H9 (cell line): Measurements from ENCODE around the gene P2RY8. TPM values are rescaled to one million over a fixed set of nuclear protein-coding genes. Genes with fewer than 3 reads are reported as not detected.
"Not testable (repeated sequence)": the region's sequence is repeated elsewhere in the genome, so short reads cannot be mapped to it uniquely, and the experiment has no call there.

Source experiments
- DNase-seq: peaks from one replicate; pipeline ENCODE4 v3.0.0-alpha.2; 2017
- H2AFZ ChIP-seq: one replicate; pipeline ENCODE4 v1.6.1; 2013; ENCODE audit warnings: mild to moderate bottlenecking, low read length, control low read depth, moderate library complexity
- H2AK5ac ChIP-seq: 2 replicates; pipeline ENCODE4 v1.6.1; 2013; ENCODE audit warnings: low read length, control low read depth, mixed read lengths; ENCODE audit not compliant: insufficient read length
- H2BK120ac ChIP-seq: one replicate; pipeline ENCODE4 v1.6.1; 2013; ENCODE audit warnings: low read depth, mild to moderate bottlenecking, low read length, control low read depth, inconsistent platforms; ENCODE audit not compliant: poor library complexity, severe bottlenecking
- H2BK12ac ChIP-seq: 2 replicates; pipeline ENCODE4 v1.6.1; 2013; ENCODE audit warnings: low read length, control low read depth, mixed read lengths, low read depth; ENCODE audit not compliant: insufficient read length
- H2BK15ac ChIP-seq: 2 replicates; pipeline ENCODE4 v1.6.1; 2013; ENCODE audit warnings: low read depth, low read length, control low read depth
- H2BK20ac ChIP-seq: one replicate; pipeline ENCODE4 v1.6.1; 2013; ENCODE audit warnings: low read depth, mild to moderate bottlenecking, low read length, control low read depth, inconsistent platforms; ENCODE audit not compliant: poor library complexity, severe bottlenecking
- H2BK5ac ChIP-seq: 2 replicates; pipeline ENCODE4 v1.6.1; 2013; ENCODE audit warnings: low read length, control low read depth, mixed read lengths; ENCODE audit not compliant: insufficient read length
- H3K14ac ChIP-seq: 2 replicates; pipeline ENCODE4 v1.6.1; 2013; ENCODE audit warnings: low read length, control low read depth; ENCODE audit not compliant: insufficient read depth
- H3K18ac ChIP-seq: 2 replicates; pipeline ENCODE4 v1.6.1; 2013; ENCODE audit warnings: low read depth, mild to moderate bottlenecking, mixed read lengths, low read length, control low read depth; ENCODE audit not compliant: insufficient read length
- H3K23ac ChIP-seq: 2 replicates; pipeline ENCODE4 v1.6.1; 2013; ENCODE audit warnings: low read length, control low read depth, mixed read lengths, low read depth; ENCODE audit not compliant: insufficient read length
- H3K23me2 ChIP-seq: 2 replicates; pipeline ENCODE4 v1.6.1; 2013; ENCODE audit warnings: low read depth, mild to moderate bottlenecking, mixed read lengths, low read length, control low read depth; ENCODE audit not compliant: insufficient read length, poor library complexity, severe bottlenecking
- H3K27ac ChIP-seq: 2 replicates; pipeline ENCODE4 v1.5.1; 2013; ENCODE audit warnings: low read length, control low read depth, mixed read lengths, low read depth; ENCODE audit not compliant: insufficient read length
- H3K27me3 ChIP-seq: 2 replicates; pipeline ENCODE4 v1.6.1; 2013; ENCODE audit warnings: low read length, control low read depth, inconsistent platforms; ENCODE audit not compliant: insufficient read depth
- H3K4ac ChIP-seq: 2 replicates; pipeline ENCODE4 v1.6.1; 2013; ENCODE audit warnings: low read depth, mild to moderate bottlenecking, control low read depth, inconsistent platforms, low read length, moderate library complexity
- H3K4me1 ChIP-seq: 2 replicates; pipeline ENCODE4 v1.6.1; 2013; ENCODE audit warnings: low read length, control low read depth, inconsistent platforms; ENCODE audit not compliant: insufficient read depth
- H3K4me2 ChIP-seq: 2 replicates; pipeline ENCODE4 v1.6.1; 2013; ENCODE audit warnings: low read length, control low read depth, mixed read lengths; ENCODE audit not compliant: insufficient read length, insufficient read depth
- H3K56ac ChIP-seq: 2 replicates; pipeline ENCODE4 v1.6.1; 2013; ENCODE audit warnings: low read depth, mild to moderate bottlenecking, mixed read lengths, low read length, control low read depth; ENCODE audit not compliant: insufficient read length
- H3K79me1 ChIP-seq: 2 replicates; pipeline ENCODE4 v1.6.1; 2013; ENCODE audit warnings: low read depth, mild to moderate bottlenecking, moderate library complexity, low read length, control low read depth, inconsistent platforms; ENCODE audit not compliant: insufficient read depth, poor library complexity, severe bottlenecking
- H3K79me2 ChIP-seq: 2 replicates; pipeline ENCODE4 v1.6.1; 2013; ENCODE audit warnings: low read length, control low read depth, inconsistent platforms; ENCODE audit not compliant: insufficient read depth
- H3K9ac ChIP-seq: 2 replicates; pipeline ENCODE4 v1.6.1; 2013; ENCODE audit warnings: low read length, control low read depth, mixed read lengths; ENCODE audit not compliant: insufficient read length; ENCODE audit errors: extremely low read depth
- H3K9me3 ChIP-seq: one replicate; pipeline ENCODE4 v1.6.1; 2013; ENCODE audit warnings: low read depth, low read length, inconsistent platforms; ENCODE audit not compliant: control insufficient read depth
- H3T11ph ChIP-seq: one replicate; pipeline ENCODE4 v1.6.1; 2013; ENCODE audit warnings: mild to moderate bottlenecking, low read length, control low read depth, inconsistent platforms
- H4K20me1 ChIP-seq: one replicate; pipeline ENCODE4 v1.6.1; 2013; ENCODE audit not compliant: control insufficient read depth, insufficient read length, insufficient read depth
- H4K5ac ChIP-seq: 2 replicates; pipeline ENCODE4 v1.6.1; 2013; ENCODE audit warnings: low read depth, mild to moderate bottlenecking, mixed read lengths, low read length, control low read depth; ENCODE audit not compliant: insufficient read length
- H4K8ac ChIP-seq: replicated peaks from 2 replicates; pipeline ENCODE4 v1.6.1; 2013; ENCODE audit warnings: low read length, control low read depth, mixed read lengths, low read depth; ENCODE audit not compliant: insufficient read length
- H4K91ac ChIP-seq: 2 replicates; pipeline ENCODE4 v1.6.1; 2013; ENCODE audit warnings: low read depth, mild to moderate bottlenecking, moderate library complexity, mixed read lengths, low read length, control low read depth; ENCODE audit not compliant: insufficient read length
- H3K27ac Mint-ChIP-seq, 3 experiments: 2 replicates in 2 of 3; 3 replicates in 1 of 3; pipeline ENCODE4 v1.8.0; 2020 to 2021; ENCODE audit warnings: mixed read lengths in 3 of 3, mild to moderate bottlenecking in 1 of 3, moderate library complexity in 1 of 3
- H3K27me3 Mint-ChIP-seq: 2 replicates; pipeline ENCODE4 v1.8.0; 2021; ENCODE audit warnings: low read depth, mild to moderate bottlenecking, moderate library complexity, mixed read lengths
- H3K36me3 Mint-ChIP-seq, 3 experiments: 2 replicates in 2 of 3; 3 replicates in 1 of 3; pipeline ENCODE4 v1.8.0; 2020 to 2021; ENCODE audit warnings: low read depth in 3 of 3, mixed read lengths in 3 of 3; ENCODE audit not compliant: insufficient read depth in 1 of 3
- H3K4me1 Mint-ChIP-seq, 2 experiments: 2 replicates each; pipeline ENCODE4 v1.8.0; 2020; ENCODE audit warnings: mixed read lengths in 2 of 2
- H3K4me3 Mint-ChIP-seq, 2 experiments: 2 replicates in 1 of 2; 3 replicates in 1 of 2; pipeline ENCODE4 v1.8.0; 2020 to 2021; ENCODE audit warnings: mild to moderate bottlenecking in 2 of 2, mixed read lengths in 2 of 2, moderate library complexity in 1 of 2
- H3K9me3 Mint-ChIP-seq, 2 experiments: 2 replicates in 1 of 2; 3 replicates in 1 of 2; pipeline ENCODE4 v1.8.0; 2020; ENCODE audit warnings: mild to moderate bottlenecking in 2 of 2, mixed read lengths in 2 of 2, moderate library complexity in 1 of 2
- whole genome bisulfite sequencing: extraction: QIAGEN DNeasy Blood & Tissue Kit; methylation state at CpG from one replicate; pipeline ENCODE4 v1.1.7; 2013; ENCODE audit warnings: missing lambda C conversion rate, low lambda C conversion rate, mixed read lengths; ENCODE audit not compliant: insufficient read length; ENCODE audit errors: extremely low coverage; 5-methylcytosine and 5-hydroxymethylcytosine counted together
- total RNA-seq: library from RNA; stranded (reverse); gene quantifications from 2 replicates; pipeline ENCODE4 v1.2.1, GENCODE V29; 2021

Gene P2RY8
- total RNA-seq, 1 experiment from 2014 or later, result not detected

DNA sequence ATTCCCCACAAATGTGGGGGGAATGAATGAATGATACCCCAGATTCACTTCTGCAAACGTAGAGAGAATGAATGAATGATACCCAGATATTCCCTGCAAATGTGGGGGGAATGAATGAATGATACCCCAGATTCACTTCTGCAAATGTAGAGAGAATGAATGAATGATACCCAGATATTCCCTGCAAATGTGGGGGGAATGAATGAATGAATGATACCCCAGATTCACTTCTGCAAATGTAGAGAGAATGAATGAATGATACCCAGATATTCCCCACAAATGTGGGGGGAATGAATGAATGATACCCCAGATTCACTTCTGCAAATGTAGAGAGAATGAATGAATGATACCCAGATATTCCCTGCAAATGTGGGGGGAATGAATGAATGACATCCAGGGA lies 46.3 kb downstream of the P2RY8 start:
- Mint-ChIP-seq H3K27me3 (peaks cover 11% of the 10 kb centered on the region), H3K9me3 (peaks cover 25 to 26% of the 10 kb centered on the region in 2 experiments)
- H3K36me3 Mint-ChIP-seq, H4K8ac ChIP-seq, H3K9ac ChIP-seq, H3K27ac ChIP-seq, H3K4me3 Mint-ChIP-seq, H2AFZ ChIP-seq, H3K27ac Mint-ChIP-seq, H2AK5ac ChIP-seq, H3K23me2 ChIP-seq, H3K79me2 ChIP-seq, H3K14ac ChIP-seq, H4K20me1 ChIP-seq, DNase-seq, H4K91ac ChIP-seq, H2BK20ac ChIP-seq, H2BK12ac ChIP-seq, H3K79me1 ChIP-seq, H3T11ph ChIP-seq, H4K5ac ChIP-seq, H3K9me3 ChIP-seq, H3K23ac ChIP-seq, H3K4me1 ChIP-seq, H2BK15ac ChIP-seq, H3K27me3 ChIP-seq, H3K4ac ChIP-seq, H2BK5ac ChIP-seq, H3K56ac ChIP-seq, H3K4me2 ChIP-seq, H3K4me1 Mint-ChIP-seq, H2BK120ac ChIP-seq, H3K18ac ChIP-seq: not testable (repeated sequence)
- WGBS, result no CpG with 5 or more reads among the region's 1 CpG

DNA sequence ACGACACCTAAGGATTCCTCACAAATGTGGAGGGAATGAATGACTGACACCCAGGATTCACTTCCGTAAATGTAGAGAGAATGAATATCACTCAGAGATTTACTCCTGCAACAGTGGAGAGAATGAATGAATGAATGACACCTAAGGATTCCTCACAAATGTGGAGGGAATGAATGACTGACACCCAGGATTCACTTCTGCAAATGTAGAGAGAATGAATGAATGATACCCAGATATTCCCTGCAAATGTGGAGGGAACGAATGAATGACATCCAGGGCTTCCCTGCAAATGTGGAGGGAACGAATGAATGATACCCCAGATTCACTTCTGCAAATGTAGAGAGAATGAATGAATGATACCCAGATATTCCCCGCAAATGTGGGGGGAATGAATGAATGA lies 47.6 kb downstream of the P2RY8 start:
- not testable (repeated sequence) for H3K79me1 ChIP-seq, H3K9me3 ChIP-seq, H3K9ac ChIP-seq, DNase-seq, H2AFZ ChIP-seq, H3K4me1 Mint-ChIP-seq, H2BK15ac ChIP-seq, H3K18ac ChIP-seq, H3T11ph ChIP-seq, H3K27ac Mint-ChIP-seq, H3K36me3 Mint-ChIP-seq, H2BK20ac ChIP-seq, H3K4me1 ChIP-seq, H2BK120ac ChIP-seq, H3K4ac ChIP-seq, H4K5ac ChIP-seq, H2BK5ac ChIP-seq, H4K91ac ChIP-seq, H3K27ac ChIP-seq, H3K27me3 ChIP-seq, H2AK5ac ChIP-seq, H3K4me3 Mint-ChIP-seq, H2BK12ac ChIP-seq, H4K8ac ChIP-seq, H3K4me2 ChIP-seq, H3K23ac ChIP-seq, H3K79me2 ChIP-seq, H3K56ac ChIP-seq, H4K20me1 ChIP-seq, H3K14ac ChIP-seq, H3K23me2 ChIP-seq
- H3K9me3 Mint-ChIP-seq, result peaks cover 25 to 26% of the 10 kb centered on the region in 2 experiments
- H3K27me3 Mint-ChIP-seq, result peaks cover 11% of the 10 kb centered on the region
- WGBS, result no CpG with 5 or more reads among the region's 5 CpGs
